Mesenchymal stem cell (in vitro differentiated cells and primary cell): ENCODE data around the gene FOXA1.
"Not testable (repeated sequence)": the region's sequence is repeated elsewhere in the genome, so short reads cannot be mapped to it uniquely, and the experiment has no call there.

Source experiments
- DNase-seq: peaks from one replicate; pipeline ENCODE4 v3.0.0-alpha.2; 2013
- H2AFZ ChIP-seq: one replicate; pipeline ENCODE4 v1.6.1; 2013; ENCODE audit warnings: low read depth, mild to moderate bottlenecking, control low read depth, inconsistent platforms, low read length, moderate library complexity
- H2AK5ac ChIP-seq: 2 replicates; pipeline ENCODE4 v1.6.1; 2013; ENCODE audit warnings: low read length, moderate library complexity, mild to moderate bottlenecking, inconsistent platforms; ENCODE audit not compliant: severe bottlenecking
- H2BK120ac ChIP-seq: one replicate; pipeline ENCODE4 v1.6.1; 2013; ENCODE audit warnings: low read depth, mild to moderate bottlenecking, inconsistent platforms, low read length, moderate library complexity
- H2BK12ac ChIP-seq, 2 experiments: one replicate each; pipeline ENCODE4 v1.6.1; 2013; ENCODE audit warnings: inconsistent platforms in 2 of 2, low read length in 2 of 2, mild to moderate bottlenecking in 2 of 2, moderate library complexity in 2 of 2, control low read depth in 1 of 2
- H2BK15ac ChIP-seq: one replicate; pipeline ENCODE4 v1.6.1; 2013; ENCODE audit warnings: mild to moderate bottlenecking, low read depth, inconsistent platforms; ENCODE audit not compliant: poor library complexity, severe bottlenecking
- H2BK5ac ChIP-seq: 2 replicates; pipeline ENCODE4 v1.6.1; 2013; ENCODE audit warnings: low read depth, mild to moderate bottlenecking, low read length, control low read depth, inconsistent platforms; ENCODE audit not compliant: poor library complexity, severe bottlenecking
- H3K14ac ChIP-seq, 2 experiments: one replicate each; pipeline ENCODE4 v1.6.1; 2013; ENCODE audit warnings: inconsistent platforms in 2 of 2, low read length in 2 of 2, control low read depth in 1 of 2, mild to moderate bottlenecking in 1 of 2, moderate library complexity in 1 of 2
- H3K18ac ChIP-seq, 2 experiments: one replicate each; pipeline ENCODE4 v1.6.1; 2013; ENCODE audit warnings: inconsistent platforms in 2 of 2, low read length in 2 of 2, control low read depth in 1 of 2, low read depth in 1 of 2, mild to moderate bottlenecking in 1 of 2
- H3K23ac ChIP-seq, 2 experiments: one replicate each; pipeline ENCODE4 v1.6.1; 2013; ENCODE audit warnings: inconsistent platforms in 2 of 2, low read length in 2 of 2, mild to moderate bottlenecking in 2 of 2, moderate library complexity in 2 of 2, control low read depth in 1 of 2
- H3K27ac ChIP-seq: 2 replicates; pipeline ENCODE4 v1.5.1; 2013; ENCODE audit warnings: mild to moderate bottlenecking, moderate library complexity, low read length, control low read depth, inconsistent platforms; ENCODE audit not compliant: poor library complexity, severe bottlenecking
- H3K27me3 ChIP-seq, 2 experiments: 2 replicates each; pipeline versions ENCODE4 v1.6.1 to v1.7.0; 2013; ENCODE audit warnings: low read length in 2 of 2, mild to moderate bottlenecking in 2 of 2, moderate library complexity in 2 of 2, control low read depth in 1 of 2, inconsistent platforms in 1 of 2; ENCODE audit not compliant: control insufficient read depth in 1 of 2, insufficient read depth in 1 of 2
- H3K36me3 ChIP-seq, 2 experiments: 2 replicates each; pipeline versions ENCODE4 v1.6.1 to v1.7.0; 2013; ENCODE audit warnings: low read length in 2 of 2, control low read depth in 1 of 2, inconsistent platforms in 1 of 2, low read depth in 1 of 2, mild to moderate bottlenecking in 1 of 2; ENCODE audit not compliant: insufficient read depth in 2 of 2, control insufficient read depth in 1 of 2
- H3K4ac ChIP-seq, 2 experiments: one replicate each; pipeline ENCODE4 v1.6.1; 2013; ENCODE audit warnings: inconsistent platforms in 2 of 2, low read length in 2 of 2, mild to moderate bottlenecking in 2 of 2, moderate library complexity in 2 of 2, control low read depth in 1 of 2, low read depth in 1 of 2
- H3K4me1 ChIP-seq: 2 replicates; pipeline ENCODE4 v1.6.1; 2013; ENCODE audit warnings: low read depth, low read length, control low read depth; ENCODE audit not compliant: control insufficient read depth, insufficient read depth
- H3K4me2 ChIP-seq: 2 replicates; pipeline ENCODE4 v1.6.1; 2013; ENCODE audit warnings: low read length, mild to moderate bottlenecking, inconsistent platforms; ENCODE audit not compliant: poor library complexity, severe bottlenecking
- H3K4me3 ChIP-seq, 2 experiments: 2 replicates each; pipeline versions ENCODE4 v1.5.1 to v1.7.0; 2013; ENCODE audit warnings: low read length in 2 of 2, mild to moderate bottlenecking in 2 of 2, control low read depth in 1 of 2, low read depth in 1 of 2; ENCODE audit not compliant: insufficient read depth in 1 of 2
- H3K79me1 ChIP-seq: replicated peaks from 2 replicates; pipeline ENCODE4 v1.6.1; 2013; ENCODE audit warnings: mild to moderate bottlenecking, control low read depth, low read length, inconsistent platforms; ENCODE audit not compliant: poor library complexity, severe bottlenecking
- H3K9ac ChIP-seq: 2 replicates; pipeline ENCODE4 v1.7.0; 2013; ENCODE audit warnings: mild to moderate bottlenecking, low read length, moderate library complexity
- H3K9me3 ChIP-seq: 2 replicates; pipeline ENCODE4 v1.7.0; 2013; ENCODE audit warnings: mild to moderate bottlenecking, low read length; ENCODE audit not compliant: control insufficient read depth
- H4K8ac ChIP-seq: one replicate; pipeline ENCODE4 v1.6.1; 2013; ENCODE audit warnings: inconsistent platforms, mild to moderate bottlenecking, low read length, moderate library complexity
- H4K91ac ChIP-seq: one replicate; pipeline ENCODE4 v1.6.1; 2013; ENCODE audit warnings: mild to moderate bottlenecking, low read length, inconsistent platforms
- WGBS: methylation state at CpG from one replicate; pipeline ENCODE4 v1.1.7; 2013; ENCODE audit warnings: mixed read lengths; 5-methylcytosine and 5-hydroxymethylcytosine counted together

The FOXA1 gene

DNA sequence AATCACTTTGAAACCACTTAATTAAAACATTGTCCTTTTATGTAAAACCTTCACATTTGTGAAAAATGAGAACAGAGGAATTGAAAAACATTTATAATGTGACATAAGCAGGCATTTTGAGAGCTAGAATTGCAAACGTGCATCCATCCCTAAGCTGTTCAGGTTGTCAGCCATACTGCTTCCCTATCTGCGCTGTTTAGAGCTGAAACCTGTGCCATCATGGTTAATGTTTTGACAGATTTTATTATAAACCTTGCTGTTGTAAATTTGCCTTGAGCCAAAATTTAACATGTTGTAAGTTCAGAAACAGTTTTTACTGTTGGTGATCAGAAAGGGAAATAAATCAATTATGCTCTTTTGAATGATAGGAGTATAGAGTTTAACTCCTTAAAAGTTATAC is 31.9 kb downstream of the FOXA1 start:
- Histone ChIP-seq H3K27ac (no peak overlapping the region), H3K79me1 (no peaks in the 10 kb centered on the region), H2BK15ac (no peak overlapping the region), H3K27me3 (no peaks in the 10 kb centered on the region), H2BK12ac (no peak overlapping the region), H3K4ac (no peak overlapping the region), H3K18ac (no peak overlapping the region), H3K4me1 (no peaks in the 10 kb centered on the region), H2AFZ (no peak overlapping the region), H3K4me3 (no peak overlapping the region), H3K9ac (no peak overlapping the region), H2BK5ac (no peak overlapping the region), H2AK5ac (no peak overlapping the region), H3K14ac (no peak overlapping the region), H4K91ac (no peak overlapping the region), H3K23ac (no peak overlapping the region), H3K4me2 (no peak overlapping the region), H4K8ac (no peak overlapping the region), H3K36me3 (no peaks in the 10 kb centered on the region), H2BK120ac (no peak overlapping the region), H3K9me3 (no peaks in the 10 kb centered on the region)
- no peak for DNase-seq
- 95% methylated on average over 2 of the region's 2 CpGs for WGBS

DNA sequence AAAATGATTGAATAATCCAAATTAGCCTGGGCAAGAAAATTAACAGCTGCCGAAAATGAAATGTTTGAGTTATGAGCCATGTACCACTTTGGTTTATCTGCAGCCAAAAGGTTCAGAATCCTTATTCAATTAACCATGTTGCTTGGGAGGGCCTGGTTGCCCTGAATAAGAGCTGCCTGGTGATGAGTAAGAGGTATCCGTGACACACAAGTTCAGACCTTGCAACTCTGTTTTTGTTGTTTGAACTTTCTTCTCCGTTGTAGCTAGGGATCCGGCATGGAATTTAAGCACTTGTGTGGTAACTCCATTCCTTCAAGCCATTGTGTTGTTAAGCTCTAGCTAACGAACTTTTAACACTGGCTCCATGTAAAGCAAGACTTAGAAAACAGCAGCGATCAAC is 35.7 kb downstream of the FOXA1 start:
- 90% methylated on average over 4 of the region's 6 CpGs for WGBS
- no peak overlapping the region for H4K91ac ChIP-seq

DNA sequence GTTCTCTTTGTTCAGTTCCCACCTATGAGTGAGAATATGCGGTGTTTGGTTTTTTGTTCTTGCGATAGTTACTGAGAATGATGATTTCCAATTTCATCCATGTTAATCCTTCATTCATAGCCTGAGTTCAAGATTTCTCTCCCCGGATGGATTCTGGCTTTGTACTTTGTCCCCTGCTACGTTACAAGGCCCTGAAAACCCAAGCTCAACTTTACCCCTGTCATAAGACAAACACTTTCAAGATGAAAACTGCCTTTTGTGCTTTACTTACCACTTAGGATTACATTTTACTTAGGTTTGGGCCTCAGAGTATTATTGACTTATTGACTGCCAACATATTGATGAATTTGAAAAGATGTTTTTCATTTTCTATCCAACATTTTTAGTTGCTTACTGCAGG is 36.3 kb downstream of the FOXA1 start:
- H3K27ac ChIP-seq = no peak overlapping the region
- H3K14ac ChIP-seq = no peak overlapping the region
- H2BK12ac ChIP-seq = no peak overlapping the region
- no peak for DNase-seq
- no peak overlapping the region for H2AFZ ChIP-seq
- no peak overlapping the region for H3K18ac ChIP-seq
- no peak overlapping the region for H3K9ac ChIP-seq
- H3K9me3 ChIP-seq = peaks cover 7% of the 10 kb centered on the region
- no peak overlapping the region for H3K4me2 ChIP-seq
- H3K36me3 ChIP-seq = no peaks in the 10 kb centered on the region
- H3K79me1 ChIP-seq = no peaks in the 10 kb centered on the region
- H2BK5ac ChIP-seq = no peak overlapping the region
- H4K91ac ChIP-seq = no peak overlapping the region
- no peak overlapping the region for H2AK5ac ChIP-seq
- H4K8ac ChIP-seq = no peak overlapping the region
- no peak overlapping the region for H3K4me3 ChIP-seq
- H3K23ac ChIP-seq = no peak overlapping the region
- no peak overlapping the region for H2BK120ac ChIP-seq
- no peaks in the 10 kb centered on the region for H3K4me1 ChIP-seq
- H2BK15ac ChIP-seq = no peak overlapping the region
- WGBS = 100% methylated on average over 3 of the region's 4 CpGs
- H3K4ac ChIP-seq = no peak overlapping the region
- no peaks in the 10 kb centered on the region for H3K27me3 ChIP-seq

More for the DNA sequence above, 35.7 kb downstream of the FOXA1 start:
- Histone ChIP-seq H3K9ac (no peak overlapping the region), H3K79me1 (no peaks in the 10 kb centered on the region), H3K18ac (no peak overlapping the region), H3K23ac (no peak overlapping the region), H2BK120ac (no peak overlapping the region), H3K4me3 (no peak overlapping the region), H4K8ac (no peak overlapping the region), H3K9me3 (peaks cover 7% of the 10 kb centered on the region), H3K4me2 (no peak overlapping the region), H2AFZ (no peak overlapping the region), H2BK5ac (no peak overlapping the region), H2BK15ac (no peak overlapping the region), H3K27ac (no peak overlapping the region), H3K27me3 (no peaks in the 10 kb centered on the region), H3K14ac (no peak overlapping the region), H3K4ac (no peak overlapping the region), H2AK5ac (no peak overlapping the region), H3K36me3 (no peaks in the 10 kb centered on the region), H3K4me1 (no peaks in the 10 kb centered on the region), H2BK12ac (no peak overlapping the region)
- DNase-seq = peak; percentile 13

DNA sequence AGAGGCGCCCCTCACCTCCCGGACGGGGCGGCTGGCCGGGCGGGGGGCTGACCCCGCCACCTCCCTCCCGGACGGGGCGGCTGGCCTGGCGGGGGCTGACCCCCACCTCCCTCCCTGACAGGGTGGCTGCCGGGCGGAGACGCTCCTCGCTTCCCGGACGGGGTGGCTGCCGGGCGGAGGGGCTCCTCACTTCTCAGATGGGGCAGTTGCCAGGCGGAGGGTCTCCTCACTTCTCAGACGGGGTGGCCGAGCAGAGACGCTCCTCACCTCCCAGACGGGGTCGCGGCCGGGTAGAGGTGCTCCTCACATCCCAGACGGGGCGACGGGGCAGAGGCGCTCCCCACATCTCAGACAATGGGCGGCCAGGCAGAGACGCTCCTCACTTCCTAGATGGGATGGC is 39.5 kb downstream of the FOXA1 start:
- not testable (repeated sequence) for H2BK12ac ChIP-seq, H3K4me1 ChIP-seq, H2BK15ac ChIP-seq, H3K4ac ChIP-seq, H2BK5ac ChIP-seq, H3K4me3 ChIP-seq, H3K36me3 ChIP-seq, H3K27me3 ChIP-seq, H3K14ac ChIP-seq, H3K18ac ChIP-seq, H3K4me2 ChIP-seq, DNase-seq, H2BK120ac ChIP-seq, H2AFZ ChIP-seq, H3K27ac ChIP-seq, H4K91ac ChIP-seq, H3K9ac ChIP-seq, H4K8ac ChIP-seq, H2AK5ac ChIP-seq, H3K23ac ChIP-seq, H3K79me1 ChIP-seq
- peaks cover 10% of the 10 kb centered on the region for H3K9me3 ChIP-seq
- WGBS = 100% methylated on average over 7 of the region's 33 CpGs
